ENCODE results near the gene TFF2.

TFF2 gene

DNA sequence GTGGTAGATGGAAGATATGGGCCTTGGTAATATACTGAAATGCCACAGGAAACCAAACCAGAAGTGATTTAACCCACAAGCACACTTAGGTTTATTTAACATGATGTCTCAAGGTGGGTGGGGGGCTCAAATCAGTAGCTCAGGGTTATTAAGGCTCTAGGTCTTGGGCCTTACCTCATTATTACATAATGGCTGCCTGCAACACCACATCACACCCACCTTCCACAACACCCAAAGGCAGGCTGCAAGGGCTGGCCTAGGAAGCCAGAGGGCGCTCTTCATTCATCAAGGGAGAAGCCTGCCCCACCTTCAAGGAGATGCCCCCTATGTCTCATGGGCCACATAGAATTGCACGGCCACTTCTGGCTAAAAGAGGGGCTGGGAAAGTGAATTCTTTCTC is 9.5 kb upstream of the TFF2 start:
- DNase-seq (ENCODE audit: low read depth): peak; percentile 19
- TF ChIP-seq, protein P1, sequence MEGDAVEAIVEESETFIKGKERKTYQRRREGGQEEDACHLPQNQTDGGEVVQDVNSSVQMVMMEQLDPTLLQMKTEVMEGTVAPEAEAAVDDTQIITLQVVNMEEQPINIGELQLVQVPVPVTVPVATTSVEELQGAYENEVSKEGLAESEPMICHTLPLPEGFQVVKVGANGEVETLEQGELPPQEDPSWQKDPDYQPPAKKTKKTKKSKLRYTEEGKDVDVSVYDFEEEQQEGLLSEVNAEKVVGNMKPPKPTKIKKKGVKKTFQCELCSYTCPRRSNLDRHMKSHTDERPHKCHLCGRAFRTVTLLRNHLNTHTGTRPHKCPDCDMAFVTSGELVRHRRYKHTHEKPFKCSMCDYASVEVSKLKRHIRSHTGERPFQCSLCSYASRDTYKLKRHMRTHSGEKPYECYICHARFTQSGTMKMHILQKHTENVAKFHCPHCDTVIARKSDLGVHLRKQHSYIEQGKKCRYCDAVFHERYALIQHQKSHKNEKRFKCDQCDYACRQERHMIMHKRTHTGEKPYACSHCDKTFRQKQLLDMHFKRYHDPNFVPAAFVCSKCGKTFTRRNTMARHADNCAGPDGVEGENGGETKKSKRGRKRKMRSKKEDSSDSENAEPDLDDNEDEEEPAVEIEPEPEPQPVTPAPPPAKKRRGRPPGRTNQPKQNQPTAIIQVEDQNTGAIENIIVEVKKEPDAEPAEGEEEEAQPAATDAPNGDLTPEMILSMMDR (IDR thresholded peaks at IDR 0.05; ENCODE audit: insufficient read depth, low read depth, low read length, missing control alignments): no peak
- H3K4me3 ChIP-seq (ENCODE audit: low read depth, low read length): no peak overlapping the region

DNA sequence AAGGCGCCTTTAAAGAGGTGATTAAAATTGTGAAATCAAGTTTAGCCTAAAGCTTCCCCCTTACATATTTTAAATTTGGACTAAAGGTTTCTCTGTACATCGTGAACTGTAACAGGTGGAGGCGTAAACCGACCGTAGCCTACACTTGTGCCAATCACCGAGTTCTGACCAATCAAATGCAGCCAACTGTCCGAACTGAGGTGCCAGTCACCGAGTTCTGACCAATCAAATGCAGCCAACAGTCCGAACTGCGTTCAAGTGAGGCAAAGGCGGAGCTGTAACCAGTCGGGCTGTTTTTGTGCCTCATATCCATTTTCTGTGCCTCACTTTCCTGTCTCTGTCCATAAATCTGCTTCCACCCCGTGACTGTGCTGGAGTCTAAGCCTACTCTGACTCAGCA is 8.1 kb upstream of the TFF2 start:
- H3K4me3 ChIP-seq (ENCODE audit: low read depth, low read length): no peak overlapping the region
- DNase-seq (ENCODE audit: low read depth): no peak
- TF ChIP-seq, protein P1 (IDR thresholded peaks at IDR 0.05; ENCODE audit: insufficient read depth, low read depth, low read length, missing control alignments): no peak

DNA sequence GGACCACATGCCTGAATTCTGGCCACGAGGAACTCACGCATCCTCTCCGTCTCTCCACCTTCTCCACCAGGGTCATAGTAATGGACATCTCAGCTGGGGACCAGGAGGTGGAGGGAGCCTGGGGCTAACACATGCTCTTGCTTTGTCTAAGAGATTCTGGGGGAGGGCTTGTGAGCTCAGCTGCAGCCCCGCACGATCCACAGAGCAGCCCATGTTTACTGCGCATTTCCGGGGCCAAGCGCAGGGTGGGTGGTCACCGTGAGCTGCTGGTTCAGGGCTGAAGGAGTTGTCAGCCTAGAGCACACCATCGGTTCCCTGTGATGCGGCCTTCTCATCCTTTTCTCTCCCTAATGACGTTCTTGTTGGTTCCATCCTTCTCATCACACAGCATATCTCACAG is 7.5 kb upstream of the TFF2 start:
- no peak overlapping the region for H3K4me3 ChIP-seq (ENCODE audit: low read depth, low read length)
- TF ChIP-seq, protein P1 (IDR thresholded peaks at IDR 0.05; ENCODE audit: insufficient read depth, low read depth, low read length, missing control alignments): no peak
- DNase-seq (ENCODE audit: low read depth): no peak

DNA sequence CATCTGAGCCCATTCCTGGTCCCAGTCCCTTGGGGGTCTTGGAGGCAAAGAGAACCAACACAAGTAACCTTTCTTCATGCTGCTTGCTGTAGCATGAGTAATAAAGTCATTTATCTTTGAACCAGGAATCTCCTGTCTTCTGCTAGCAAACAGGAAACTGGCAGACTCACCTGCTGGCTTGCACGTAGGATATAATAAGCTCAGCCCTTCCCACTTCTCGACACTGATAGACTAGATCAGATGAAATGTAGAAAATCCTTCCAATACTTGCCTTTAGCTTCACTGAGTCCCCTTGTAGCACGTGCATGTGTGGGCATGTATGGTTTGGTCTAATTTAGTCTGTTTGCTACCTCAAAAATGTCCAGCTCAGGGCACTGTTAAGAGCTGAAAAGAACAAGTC is 6.5 kb upstream of the TFF2 start:
- DNase-seq (ENCODE audit: low read depth): no peak
- no peak overlapping the region for H3K4me3 ChIP-seq (ENCODE audit: low read depth, low read length)
- TF ChIP-seq, protein P1 (IDR thresholded peaks at IDR 0.05; ENCODE audit: insufficient read depth, low read depth, low read length, missing control alignments): no peak

DNA sequence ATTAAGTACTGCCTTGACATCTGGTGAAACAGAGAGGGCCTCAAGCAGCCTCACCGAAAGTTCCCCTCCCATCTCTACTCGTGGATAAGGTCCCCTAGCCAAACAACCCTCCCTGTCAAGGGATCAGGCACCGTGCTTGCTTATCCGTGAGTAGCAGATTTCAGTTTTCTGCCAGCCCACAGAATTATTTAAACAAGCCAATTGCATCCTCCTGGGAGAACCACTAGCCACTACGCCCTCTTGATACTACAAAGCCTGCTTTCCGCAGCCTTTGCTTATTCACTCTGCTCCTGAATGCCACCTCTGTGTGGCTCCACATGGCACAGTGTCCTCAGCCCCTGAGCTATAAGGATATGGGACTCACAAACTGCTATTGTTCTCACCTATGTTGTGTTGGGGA is 5.9 kb upstream of the TFF2 start:
- no peak for DNase-seq (ENCODE audit: low read depth)
- no peak overlapping the region for H3K4me3 ChIP-seq (ENCODE audit: low read depth, low read length)
- TF ChIP-seq, protein P1 (IDR thresholded peaks at IDR 0.05; ENCODE audit: insufficient read depth, low read depth, low read length, missing control alignments): no peak

DNA sequence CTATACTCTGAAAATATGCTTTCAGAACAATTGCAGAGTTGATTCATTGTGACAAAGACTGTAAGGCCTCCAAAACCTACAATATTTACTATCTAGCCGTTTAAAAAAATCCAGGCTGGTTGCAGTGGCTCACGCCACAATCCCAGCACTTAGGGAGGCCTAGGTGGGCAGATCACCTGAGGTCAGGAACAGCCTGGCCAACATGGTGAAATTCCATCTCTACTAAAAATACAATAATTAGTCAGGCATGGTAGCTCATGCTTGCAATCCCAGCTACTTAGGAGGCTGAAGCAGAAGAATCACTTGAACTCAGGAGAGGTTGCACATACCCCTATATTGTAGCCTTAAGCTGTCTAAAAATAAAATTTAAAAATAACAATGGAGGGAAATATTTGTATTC is 5.3 kb upstream of the TFF2 start:
- TF ChIP-seq, protein P1 (IDR thresholded peaks at IDR 0.05; ENCODE audit: insufficient read depth, low read depth, low read length, missing control alignments): no peak
- H3K4me3 ChIP-seq (ENCODE audit: low read depth, low read length): no peak overlapping the region

DNA sequence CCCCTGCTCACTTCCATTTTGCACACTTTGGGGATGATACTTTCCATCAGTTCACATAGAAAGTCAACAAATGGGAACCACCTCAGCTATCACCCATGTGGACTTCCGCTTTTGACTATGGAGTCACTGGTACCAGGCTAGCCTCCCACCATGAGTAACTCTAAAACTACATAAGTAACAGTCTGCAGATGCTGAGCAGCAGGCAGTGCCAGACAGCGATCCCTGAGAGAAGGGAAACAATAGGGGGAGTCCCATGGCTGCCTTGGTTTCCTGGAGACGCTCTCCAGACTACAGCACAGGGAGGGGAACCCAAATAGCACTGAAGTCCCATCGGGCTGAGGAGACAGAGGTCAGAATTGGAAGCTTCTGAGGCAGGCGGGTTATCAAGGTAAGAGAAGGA is 2.8 kb upstream of the TFF2 start:
- DNase-seq (ENCODE audit: low read depth): no peak
- TF ChIP-seq, protein P1 (IDR thresholded peaks at IDR 0.05; ENCODE audit: insufficient read depth, low read depth, low read length, missing control alignments): no peak
- H3K4me3 ChIP-seq (ENCODE audit: low read depth, low read length): no peak overlapping the region

More for the DNA sequence above, 5.3 kb upstream of the TFF2 start:
- DNase-seq (ENCODE audit: low read depth): no peak

Data from GM12865 (cell line).